Loucy (cell line): Measurements from ENCODE around the gene CD27.

Source experiments
- EZH2phosphoT487 ChIP-seq: fragments of 200-600 bp; IDR thresholded peaks from 2 replicates; pipeline ENCODE4 v1.6.1; 2018; ENCODE audit warnings: antibody characterized with exemption, mild to moderate bottlenecking, moderate library complexity, borderline replicate concordance
- TF ChIP-seq, protein P1 (sequence below): fragments of 200-600 bp; sonication (generic); conservative IDR thresholded peaks from 2 replicates; pipeline ENCODE4 v1.5.1; 2014; ENCODE audit warnings: mild to moderate bottlenecking, antibody characterized with exemption, low read length

DNA sequence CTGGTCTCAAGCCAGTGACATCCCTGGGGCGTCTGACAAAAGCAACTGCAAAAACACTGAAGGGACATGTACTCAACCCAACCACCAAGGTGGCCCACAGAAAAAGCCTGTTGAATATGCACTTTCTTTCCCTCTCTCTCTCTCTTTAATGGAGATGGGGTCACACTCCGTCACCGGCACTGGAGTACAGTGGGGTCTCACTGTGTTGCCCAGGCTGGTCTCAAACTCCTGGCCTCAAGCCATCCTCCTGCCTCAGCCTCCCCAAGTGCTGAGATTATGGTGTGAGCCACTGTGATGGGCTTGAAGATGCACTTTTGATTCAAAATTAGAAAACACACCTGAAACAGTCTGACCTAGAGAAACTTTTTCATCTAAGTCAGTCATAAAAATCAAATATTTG is 7.2 kb upstream of the CD27 start:
- TF ChIP-seq, protein P1, sequence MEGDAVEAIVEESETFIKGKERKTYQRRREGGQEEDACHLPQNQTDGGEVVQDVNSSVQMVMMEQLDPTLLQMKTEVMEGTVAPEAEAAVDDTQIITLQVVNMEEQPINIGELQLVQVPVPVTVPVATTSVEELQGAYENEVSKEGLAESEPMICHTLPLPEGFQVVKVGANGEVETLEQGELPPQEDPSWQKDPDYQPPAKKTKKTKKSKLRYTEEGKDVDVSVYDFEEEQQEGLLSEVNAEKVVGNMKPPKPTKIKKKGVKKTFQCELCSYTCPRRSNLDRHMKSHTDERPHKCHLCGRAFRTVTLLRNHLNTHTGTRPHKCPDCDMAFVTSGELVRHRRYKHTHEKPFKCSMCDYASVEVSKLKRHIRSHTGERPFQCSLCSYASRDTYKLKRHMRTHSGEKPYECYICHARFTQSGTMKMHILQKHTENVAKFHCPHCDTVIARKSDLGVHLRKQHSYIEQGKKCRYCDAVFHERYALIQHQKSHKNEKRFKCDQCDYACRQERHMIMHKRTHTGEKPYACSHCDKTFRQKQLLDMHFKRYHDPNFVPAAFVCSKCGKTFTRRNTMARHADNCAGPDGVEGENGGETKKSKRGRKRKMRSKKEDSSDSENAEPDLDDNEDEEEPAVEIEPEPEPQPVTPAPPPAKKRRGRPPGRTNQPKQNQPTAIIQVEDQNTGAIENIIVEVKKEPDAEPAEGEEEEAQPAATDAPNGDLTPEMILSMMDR = no peak
- no peak for TF ChIP-seq EZH2phosphoT487
